ENCODE data around the gene ASAP2.

Gene ASAP2

DNA sequence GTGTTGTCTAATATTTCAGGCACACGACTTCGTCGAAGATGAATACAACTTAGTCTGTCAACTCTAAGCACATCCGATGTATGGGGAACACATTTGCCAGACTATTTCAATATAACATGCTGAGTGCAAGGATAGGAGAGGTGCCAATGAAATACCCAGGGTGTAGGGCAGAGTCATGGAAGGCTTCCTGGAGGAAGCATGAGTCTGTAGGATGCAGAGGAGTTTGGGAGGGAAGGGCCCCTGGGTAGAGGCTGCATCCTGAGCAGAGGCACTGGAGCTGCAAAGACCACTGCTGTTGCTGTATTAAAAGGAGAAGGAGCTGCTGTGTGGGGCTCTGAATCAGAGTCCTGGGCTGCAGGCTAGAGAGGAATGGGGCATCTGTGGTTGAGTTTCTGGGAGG, 89.9 kb downstream of the ASAP2 start:
- DNase-seq (ENCODE audit: low read depth, low spot score): no peak

- no peak for DNase-seq (ENCODE audit: low read depth, low spot score)
Measured at GRCh38 chr2:9297156-9297555, 90.5 kb downstream of the ASAP2 start.

DNA sequence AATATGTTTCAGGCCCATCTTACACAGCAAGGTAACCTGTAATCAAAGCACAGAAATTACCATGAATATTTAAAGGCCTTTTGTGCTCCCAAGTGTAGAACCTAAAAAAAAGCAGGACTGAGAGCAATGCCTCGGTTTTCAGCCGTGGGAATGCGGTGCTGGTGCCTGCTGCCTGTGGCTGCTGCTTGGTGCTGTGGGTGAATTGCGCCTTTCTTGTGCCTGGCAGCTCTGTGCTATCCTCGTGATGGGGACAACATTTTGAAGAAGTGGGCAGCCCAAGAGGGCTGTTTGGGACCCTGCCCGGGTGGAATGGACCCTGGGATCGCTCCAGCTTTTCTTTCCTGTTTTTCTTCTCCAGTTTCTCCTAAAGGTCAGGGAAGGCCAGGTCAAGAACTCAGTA, 91.2 kb downstream of the ASAP2 start:
- DNase-seq (ENCODE audit: low read depth, low spot score): no peak

- no peak for DNase-seq (ENCODE audit: low read depth, low spot score)
Measured at GRCh38 chr2:9298583-9298982, 92.0 kb downstream of the ASAP2 start.

DNA sequence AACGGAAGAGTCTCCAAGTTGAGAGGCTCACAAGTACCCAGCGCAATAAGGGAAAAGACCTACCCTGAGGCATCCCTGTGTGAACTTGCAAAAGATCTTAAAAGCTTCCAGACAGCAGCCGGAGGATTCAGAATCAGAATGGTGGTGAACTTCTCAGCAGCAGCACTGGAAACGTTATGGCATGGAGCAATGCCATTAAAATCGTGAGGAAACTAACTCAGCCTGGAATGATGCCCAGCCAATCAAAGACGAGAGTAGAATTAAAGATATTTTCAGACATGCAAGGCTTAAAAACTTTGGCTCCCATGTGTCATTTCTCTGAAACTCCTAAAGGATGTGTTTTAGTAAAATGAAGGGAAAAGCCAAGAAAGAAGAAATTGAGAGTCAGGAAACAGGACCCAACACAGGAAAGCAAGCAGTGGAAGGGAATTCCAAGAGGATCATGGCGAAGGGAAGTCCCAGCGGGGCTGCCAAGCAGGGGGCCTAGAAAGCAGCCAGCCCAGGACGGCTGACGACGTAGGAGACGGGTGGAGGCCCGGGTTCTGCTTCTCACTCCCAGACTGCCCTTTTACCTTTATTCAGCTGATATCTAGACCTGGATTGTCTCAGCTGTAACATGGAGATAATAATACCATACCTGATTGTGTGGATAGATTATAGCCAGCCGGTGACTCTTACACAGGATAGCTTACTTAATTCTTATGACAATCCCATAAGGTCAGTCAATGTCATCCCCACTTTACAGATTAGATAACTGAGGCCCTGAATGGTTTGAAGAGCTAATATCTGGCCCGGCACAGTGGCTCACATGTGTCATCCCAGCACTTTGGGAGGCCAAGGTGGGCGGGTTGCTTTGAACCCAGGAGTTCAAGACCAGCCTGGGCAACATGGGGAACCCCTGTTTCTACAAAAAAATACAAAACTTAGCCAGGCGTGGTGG, 92.8 kb downstream of the ASAP2 start:
- DNase-seq (ENCODE audit: low read depth, low spot score): no peak

DNA sequence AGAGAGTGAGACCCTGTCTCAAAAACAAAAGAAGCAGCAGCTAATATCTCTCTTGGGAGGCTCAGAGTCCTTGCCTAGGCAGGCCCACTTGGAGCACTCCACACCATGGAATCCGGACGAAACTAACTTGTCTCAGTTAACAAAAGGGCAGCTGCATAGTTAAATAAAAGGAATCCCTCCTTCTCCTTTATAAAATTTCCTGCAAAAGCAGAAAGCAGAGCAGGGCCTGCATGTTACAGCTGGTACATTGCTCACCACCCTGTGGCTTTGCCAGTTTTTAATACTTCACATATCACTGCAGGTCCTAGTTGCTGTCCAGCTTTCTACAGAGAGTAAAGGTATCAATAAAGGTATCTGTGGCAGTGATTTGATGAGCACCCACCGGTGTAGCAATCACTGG, 93.6 kb downstream of the ASAP2 start:
- peak; percentile 18 for DNase-seq (ENCODE audit: low read depth, low spot score)

DNA sequence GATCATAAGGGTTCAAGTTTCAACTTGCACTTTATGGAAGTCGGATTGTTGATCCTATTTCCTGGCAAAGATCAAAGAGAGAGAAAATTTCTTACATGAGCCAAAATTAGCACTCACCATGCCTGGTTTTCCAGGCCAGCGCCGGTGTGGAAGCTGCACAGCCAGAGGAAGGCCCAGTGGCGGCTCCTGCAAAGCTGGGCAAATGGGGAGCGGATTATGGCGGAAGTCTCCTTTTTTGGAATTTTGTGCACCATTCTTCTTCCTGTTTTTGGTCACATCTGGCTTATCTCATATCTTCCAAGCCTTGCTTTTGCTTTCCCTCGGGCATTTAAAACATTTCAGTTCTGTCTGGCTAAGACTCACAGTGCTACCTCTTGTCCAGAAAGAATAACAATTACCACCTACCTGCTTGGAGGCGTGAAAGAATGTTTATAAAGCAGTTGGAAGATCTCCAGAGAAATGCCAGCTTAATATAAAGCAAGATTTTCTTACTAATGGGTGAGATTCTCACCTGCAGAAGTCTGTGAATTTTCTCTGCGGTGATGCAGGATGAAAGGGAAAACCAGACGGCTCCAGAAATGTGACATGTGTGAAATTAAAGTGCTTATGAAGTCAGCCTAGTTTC, 94.3 kb downstream of the ASAP2 start:
- peak; percentile 55 for DNase-seq (ENCODE audit: low read depth, low spot score)

DNA sequence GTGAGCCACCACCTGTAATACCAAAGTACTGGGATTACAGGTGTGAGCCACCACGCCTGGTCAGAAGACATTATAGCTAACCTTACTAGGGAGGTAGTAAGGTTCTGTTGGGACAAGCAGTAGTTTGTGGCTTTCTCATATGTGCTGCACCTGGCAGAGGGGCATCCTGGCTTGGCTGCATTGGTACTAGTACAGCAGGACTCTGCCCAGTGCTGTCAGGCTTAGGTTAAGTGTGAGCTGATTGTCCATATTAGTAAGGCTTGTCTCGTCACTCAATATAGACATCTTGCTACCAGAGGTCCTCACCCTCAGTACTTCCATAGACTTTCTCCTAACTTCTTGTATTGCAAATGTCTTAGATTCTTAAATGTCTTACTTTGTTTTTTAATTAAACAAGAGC, 96.1 kb downstream of the ASAP2 start:
- no peak for DNase-seq (ENCODE audit: low read depth, low spot score)

DNA sequence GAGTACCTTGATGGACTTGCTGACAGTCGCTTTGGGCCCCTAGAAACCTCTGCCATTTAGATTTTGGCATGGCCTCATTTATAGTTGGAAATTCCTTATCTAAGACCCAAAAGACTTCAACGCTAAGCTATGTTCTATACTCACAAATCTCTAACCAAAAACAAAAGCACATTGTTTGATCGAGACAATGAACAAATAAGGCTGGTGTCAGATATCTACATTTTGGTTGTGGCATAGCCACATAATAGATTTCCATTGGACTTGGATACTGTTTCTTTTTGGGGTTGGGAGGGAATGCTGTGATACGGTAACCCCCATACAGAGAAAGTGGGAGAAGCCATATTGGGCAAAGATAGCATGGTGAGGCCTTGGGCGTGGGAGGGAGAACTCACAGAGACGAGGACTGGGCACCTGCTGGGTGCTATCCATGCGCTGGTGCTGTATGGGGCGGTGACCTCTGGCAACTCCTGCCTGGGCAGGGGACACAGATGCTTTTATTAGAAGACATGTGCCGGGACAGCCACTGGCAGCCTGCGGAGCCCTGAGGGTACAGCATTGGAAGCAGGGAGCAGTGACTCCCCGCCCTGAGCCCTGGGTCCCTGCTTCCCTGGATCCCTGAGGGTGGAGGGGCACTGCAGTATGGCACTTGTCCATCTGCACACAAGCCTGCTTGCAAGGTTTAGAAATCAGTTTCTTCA, 97.1 kb downstream of the ASAP2 start:
- no peak for DNase-seq (ENCODE audit: low read depth, low spot score)

GRCh38 chr2:9306911-9307310, 100.3 kb downstream of the ASAP2 start:
- DNase-seq (ENCODE audit: low read depth, low spot score): peak; percentile 12

DNA sequence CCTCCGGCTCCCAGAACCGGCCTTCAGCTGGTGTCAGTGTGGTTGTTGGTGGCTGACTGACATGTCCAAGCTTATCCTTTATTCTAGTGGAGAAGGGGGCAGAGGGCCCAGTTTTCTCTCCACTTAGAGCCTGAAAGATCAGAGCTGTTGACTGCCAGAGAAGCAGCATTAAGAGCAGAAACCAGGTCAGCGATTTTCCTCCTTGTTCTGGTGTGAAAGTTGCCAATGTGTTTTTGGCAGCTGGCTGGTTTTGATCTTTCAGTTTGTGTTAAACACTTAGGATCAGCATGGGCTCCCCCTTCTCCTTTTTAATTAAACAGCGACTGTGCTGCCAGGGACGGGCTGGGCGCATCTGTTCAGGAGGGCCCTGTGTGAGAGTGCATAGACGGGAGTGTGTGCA, 100.9 kb downstream of the ASAP2 start:
- peak; percentile 22 for DNase-seq (ENCODE audit: low read depth, low spot score)

DNA sequence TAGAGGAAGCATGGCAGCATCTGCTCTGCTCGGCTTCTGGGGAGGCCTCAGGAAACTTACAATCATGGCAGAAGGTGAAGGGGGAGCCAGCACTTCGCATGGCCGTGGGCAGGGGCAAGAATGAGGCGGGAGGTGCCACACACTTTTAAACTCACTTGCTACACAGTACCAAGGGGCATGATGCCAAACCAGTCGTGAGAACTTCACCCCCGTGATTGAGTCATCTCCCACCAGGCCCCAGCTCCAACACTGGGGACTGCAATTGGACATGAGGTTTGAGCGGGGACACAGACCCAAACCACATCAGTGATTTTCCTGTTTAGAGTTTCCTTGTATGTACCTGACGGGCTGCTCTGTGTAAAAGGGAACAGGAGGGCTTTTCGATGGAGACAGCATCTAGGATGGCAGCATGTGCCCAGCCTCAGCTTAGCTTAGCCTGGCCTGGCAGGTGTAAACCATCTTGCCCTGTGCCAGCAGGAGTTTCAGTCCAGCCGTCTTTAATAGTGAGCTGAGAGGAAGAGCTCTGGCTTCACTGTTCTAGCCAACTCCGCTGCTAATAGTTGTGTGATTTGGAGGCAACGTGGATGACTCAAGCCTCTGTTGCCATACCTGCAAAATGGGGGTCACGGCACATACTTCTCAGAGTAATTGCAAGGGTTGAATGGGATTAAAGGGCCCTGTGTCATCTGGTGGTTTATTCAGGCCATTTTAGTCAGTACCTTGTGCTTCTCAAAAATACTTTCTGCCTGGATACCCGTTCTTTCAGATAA, 101.8 kb downstream of the ASAP2 start:
- peak; percentile 82 for DNase-seq (ENCODE audit: low read depth, low spot score)

DNA sequence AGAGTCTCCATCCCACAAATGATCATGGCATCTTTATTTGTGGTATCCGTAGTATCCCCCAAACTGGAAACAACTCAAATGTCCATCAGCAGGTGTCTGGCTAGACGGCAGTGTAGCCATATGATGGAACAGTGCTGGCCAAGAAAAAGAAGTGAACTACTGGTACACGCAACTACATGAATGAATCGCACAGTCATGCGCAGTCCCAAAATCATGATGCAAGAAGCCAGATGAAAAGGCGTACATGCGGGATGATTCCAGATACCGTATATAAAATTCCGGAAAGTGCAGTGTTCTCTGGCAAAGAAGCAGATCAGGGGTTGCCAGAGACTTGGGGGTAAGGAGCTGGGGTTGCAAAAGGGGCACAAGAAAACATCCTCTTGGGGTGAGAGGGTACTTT, 102.5 kb downstream of the ASAP2 start:
- DNase-seq (ENCODE audit: low read depth, low spot score): no peak

DNA sequence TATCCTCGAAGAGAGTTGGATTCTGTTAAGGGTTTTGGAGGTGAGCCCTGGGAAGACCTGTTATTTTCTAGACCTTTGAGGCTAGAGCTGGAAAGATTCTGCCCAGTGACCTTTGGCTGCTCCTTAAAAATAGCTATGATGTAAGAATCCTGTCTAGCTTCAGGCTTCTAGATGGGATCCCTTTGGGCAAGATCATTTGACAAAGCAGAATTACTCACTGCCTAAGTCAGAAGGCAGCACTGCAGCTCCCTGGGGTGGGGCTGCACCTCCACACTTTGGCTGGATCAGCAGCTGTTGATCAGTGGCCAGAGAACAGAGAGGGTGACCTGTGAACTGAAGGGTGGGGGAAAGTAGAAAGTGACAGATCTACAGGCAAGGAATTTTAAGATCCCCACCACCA, 103.8 kb downstream of the ASAP2 start:
- DNase-seq (ENCODE audit: low read depth, low spot score): peak; percentile 81

DNA sequence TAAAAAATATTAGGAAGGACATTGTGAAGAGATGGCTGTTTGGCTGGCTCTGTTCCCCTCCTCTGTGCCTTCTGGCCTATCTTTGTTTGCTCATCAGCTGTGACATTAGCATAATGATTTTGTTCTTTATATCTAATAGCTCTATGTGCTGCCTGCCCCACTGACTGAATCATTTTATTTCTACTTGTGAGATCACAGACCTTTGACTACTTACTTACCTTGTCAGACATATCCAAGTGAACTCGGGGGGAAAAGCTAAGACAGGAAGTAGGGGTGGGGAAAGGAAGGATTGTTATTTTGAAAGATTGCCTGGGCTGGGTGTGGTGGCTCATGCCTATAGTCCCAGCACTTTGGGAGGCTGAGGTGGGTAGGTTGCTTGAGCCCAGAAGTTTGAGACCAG, 104.2 kb downstream of the ASAP2 start:
- DNase-seq (ENCODE audit: low read depth, low spot score): peak; percentile 34

- DNase-seq (ENCODE audit: low read depth, low spot score): peak; percentile 76
Measured at GRCh38 chr2:9311488-9311887, 104.9 kb downstream of the ASAP2 start.

DNA sequence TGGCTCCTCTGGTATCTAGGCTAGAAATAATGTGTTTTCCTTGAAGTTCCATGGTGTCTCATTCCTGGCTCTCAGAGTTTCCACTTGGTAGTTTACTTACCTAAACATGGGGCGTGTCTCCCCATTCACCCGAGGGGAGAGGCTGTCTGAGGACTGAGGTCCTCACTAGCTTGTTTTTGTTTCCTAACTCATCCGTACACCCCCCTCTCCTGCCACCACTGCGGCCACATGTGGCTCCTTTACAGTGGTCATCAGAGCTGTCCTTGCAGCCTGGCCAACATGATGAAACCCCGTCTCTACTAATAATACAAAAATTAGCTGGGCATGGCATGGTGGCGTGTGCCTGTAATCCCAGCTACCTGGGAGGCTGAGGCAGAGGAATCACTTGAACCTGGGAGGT, 106.0 kb downstream of the ASAP2 start:
- DNase-seq (ENCODE audit: low read depth, low spot score): no peak

DNA sequence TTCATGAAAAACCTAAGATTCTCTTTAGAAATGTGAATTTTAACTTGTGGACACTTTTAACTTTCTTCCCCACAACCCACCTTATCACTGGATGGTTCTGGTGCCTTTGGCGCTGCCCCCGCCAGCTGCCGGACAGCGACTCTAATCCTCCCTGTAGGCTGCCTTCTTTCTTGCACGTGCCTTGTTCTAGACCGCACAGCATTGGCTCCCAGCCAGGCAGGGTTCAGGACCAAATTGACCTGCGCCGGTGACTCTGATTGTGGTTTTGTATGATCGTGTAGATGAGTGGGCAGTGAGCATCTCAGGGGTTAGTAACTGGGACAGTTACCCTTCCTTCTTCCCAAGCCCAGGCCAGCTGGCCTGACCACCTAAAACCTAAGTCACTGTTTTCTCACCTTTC, 106.8 kb downstream of the ASAP2 start:
- DNase-seq (ENCODE audit: low read depth, low spot score): peak; percentile 16

DNA sequence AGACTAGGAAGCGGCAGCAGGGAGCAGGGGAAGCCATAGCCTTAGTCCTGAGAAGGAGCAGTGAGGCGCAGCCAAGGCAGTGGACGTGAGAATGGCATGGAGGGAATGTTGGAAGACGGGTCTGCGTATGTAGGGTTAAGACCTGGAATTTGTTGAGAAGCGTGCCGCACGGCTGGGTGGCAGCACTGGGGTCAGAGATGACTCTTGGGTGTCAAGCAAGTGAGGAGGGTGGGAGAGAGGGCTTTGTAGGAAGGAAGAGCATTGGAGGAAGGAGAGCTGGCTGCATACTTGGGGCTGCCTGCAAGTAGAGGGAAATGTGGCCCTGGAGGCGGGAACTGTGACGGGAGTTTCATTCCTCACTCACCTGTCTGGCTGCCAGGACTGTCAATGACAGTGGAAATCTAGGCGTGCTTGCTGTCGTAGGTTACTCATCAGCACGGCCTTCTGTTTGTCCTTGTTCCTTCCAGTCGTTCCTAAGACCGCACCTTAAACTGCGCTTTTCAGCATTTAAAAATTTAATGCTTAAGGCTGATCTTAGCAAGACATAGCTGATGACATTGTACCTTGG, 108.8 kb downstream of the ASAP2 start:
- DNase-seq (ENCODE audit: low read depth, low spot score): no peak

DNA sequence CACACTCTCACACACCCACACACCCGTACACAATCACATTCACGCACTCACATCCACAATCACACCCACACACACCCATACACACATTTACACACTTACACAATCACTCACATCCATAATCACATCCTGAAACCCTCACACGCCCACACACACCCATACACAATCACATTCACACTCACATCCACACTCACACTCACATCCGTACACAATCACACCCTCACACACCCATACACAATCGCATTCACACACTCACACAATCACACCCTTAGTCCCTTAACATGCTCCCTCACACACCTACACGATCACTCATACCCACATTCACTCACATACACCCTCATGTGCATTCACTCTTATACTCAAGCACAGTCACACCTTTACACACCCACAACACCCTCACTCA, 110.9 kb downstream of the ASAP2 start:
- DNase-seq (ENCODE audit: low read depth, low spot score): no peak

Measured in astrocyte of the hippocampus (primary cell).